ENCODE data around the gene MICB. TPM values are rescaled to one million over a fixed set of nuclear protein-coding genes. Genes with fewer than 3 reads are reported as not detected.

MICB gene
- total and polyA plus RNA-seq, 2 of the 8 experiments (the other 6 are each of a cell fraction or from before 2014, with no cell fraction given), result 16.2 to 25.3 TPM

DNA sequence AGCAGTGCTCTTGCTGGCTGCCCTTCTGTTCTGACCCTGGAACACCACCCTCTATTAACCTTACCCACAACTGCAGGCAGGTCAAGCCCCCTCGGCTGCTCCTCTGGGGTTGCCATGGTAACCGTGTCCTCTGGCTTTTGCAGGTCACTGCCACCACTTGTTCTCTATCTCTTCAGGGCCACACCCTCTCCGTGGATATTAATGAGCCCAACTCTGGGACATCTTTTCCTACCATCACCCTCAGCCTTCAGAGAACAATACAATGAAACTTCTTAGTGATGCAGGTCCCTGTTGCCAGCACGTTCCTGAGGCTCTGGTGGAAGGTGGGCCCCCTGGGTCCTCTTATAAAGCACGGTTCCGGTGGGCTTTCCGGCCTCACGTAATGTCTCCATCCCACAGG lies 30.8 kb upstream of the MICB start:
- Histone ChIP-seq H2BK20ac (ENCODE audit: low read length) (no peak overlapping the region), H2BK5ac (ENCODE audit: low read depth, low read length) (no peak overlapping the region), H3K18ac (ENCODE audit: extremely low read depth, low read length) (no peak overlapping the region), H3K79me1 (ENCODE audit: low read depth, low read length) (no peaks in the 10 kb centered on the region), H2AFZ (ENCODE audit: low read length) (no peak overlapping the region), H4K5ac (ENCODE audit: insufficient read length, low read depth, low read length) (no peak overlapping the region), H4K8ac (ENCODE audit: extremely low read depth, insufficient read depth, low read length) (no peak overlapping the region), H3K27ac (ENCODE audit: low read depth, low read length) (no peak overlapping the region), H3K14ac (ENCODE audit: insufficient read length) (no peak overlapping the region), H3K9ac (replicated peaks in 1 of 4; ENCODE audit: extremely low read depth in 1 of 4, low read depth in 3 of 4, low read length in 3 of 4) (no peak overlapping the region), H4K91ac (replicated peaks; ENCODE audit: insufficient read length, low read length) (no peak overlapping the region), H3K9me3 (ENCODE audit: insufficient read depth in 2 of 2, low read depth in 1 of 2, low read length in 1 of 2) (no peaks in the 10 kb centered on the region), H2BK15ac (ENCODE audit: low read length) (no peak overlapping the region), H2AK5ac (ENCODE audit: low read depth, low read length) (no peak overlapping the region), H2BK120ac (replicated peaks; ENCODE audit: low read depth, low read length) (no peak overlapping the region), H3K4me1 (replicated peaks in 1 of 4; ENCODE audit: control insufficient read depth in 3 of 4, insufficient read depth in 4 of 4, low read length in 3 of 4) (peaks cover 0 to 2% (median 0%) of the 10 kb centered on the region in 4 experiments; a peak in 1 of 7 replicates), H3K56ac (replicated peaks; ENCODE audit: insufficient read length, low read depth, low read length) (no peak overlapping the region), H2BK12ac (ENCODE audit: low read depth, low read length) (no peak overlapping the region), H3K4ac (replicated peaks; ENCODE audit: insufficient read length, low read depth, low read length) (no peak overlapping the region), H4K20me1 (replicated peaks in 1 of 2; ENCODE audit: control insufficient read depth in 1 of 2, insufficient read depth in 2 of 2, low read length in 2 of 2) (no peaks in the 10 kb centered on the region), H3K36me3 (ENCODE audit: control insufficient read depth in 2 of 4, insufficient read depth in 4 of 4, low read length in 3 of 4) (no peaks in the 10 kb centered on the region), H3K27me3 (replicated peaks in 1 of 4; ENCODE audit: control insufficient read depth in 3 of 4, extremely low read depth in 1 of 4, insufficient read depth in 3 of 4, low read length in 3 of 4) (peaks cover 0 to 6% (median 0%) of the 10 kb centered on the region in 4 experiments; a peak in 2 of 7 replicates), H3K4me2 (ENCODE audit: insufficient read depth in 1 of 2, low read depth in 2 of 2, low read length in 2 of 2) (no peak overlapping the region), H3K4me3 (ENCODE audit: extremely low read depth in 1 of 4, insufficient read depth in 2 of 4, low read depth in 3 of 4, low read length in 4 of 4) (no peak overlapping the region), H3K23me2 (ENCODE audit: low read depth, low read length) (no peaks in the 10 kb centered on the region), H3K23ac (ENCODE audit: insufficient read length) (no peak overlapping the region), H3K79me2 (ENCODE audit: control insufficient read depth in 1 of 2, insufficient read depth in 2 of 2, low read length in 2 of 2) (no peaks in the 10 kb centered on the region)
- FAIRE-seq (no peak), DNase-seq (ENCODE audit: low read depth in 1 of 2, low spot score in 2 of 2) (no peak)
- TF ChIP-seq JUND (IDR thresholded peaks at IDR 0.05; ENCODE audit: low read length) (no peak), NRF1 (IDR thresholded peaks at IDR 0.05; ENCODE audit: low read depth, low read length) (no peak), SRF (IDR thresholded peaks at IDR 0.05; ENCODE audit: low read depth, low read length) (no peak), CHD1 (IDR thresholded peaks at IDR 0.05; ENCODE audit: low read depth, low read length) (no peak), BRCA1 (IDR thresholded peaks at IDR 0.05; ENCODE audit: low read depth, low read length) (no peak), TAF1 (IDR thresholded peaks at IDR 0.05; ENCODE audit: low read depth, low read length) (no peak), SIX5 (IDR thresholded peaks at IDR 0.05; ENCODE audit: low read depth, low read length) (no peak), CBX8 (IDR thresholded peaks at IDR 0.05; ENCODE audit: borderline replicate concordance, low read depth, low read length) (no peak)
- CTCF ChIA-PET (ENCODE audit: partially characterized antibody), result interaction anchor here (0.6 kb wide), 1 partner anchor 139 kb away, joined by 3 read pairs; no protein-coding TSS in a partner anchor
- POLR2A ChIA-PET (ENCODE audit: partially characterized antibody), result interaction anchor here (0.6 to 1.3 kb wide), 2 partner anchors 67 to 298 kb away, joined by 3 read pairs; no protein-coding TSS in a partner anchor
- WGBS, 2 experiments (ENCODE audit: extremely low coverage in 1 of 2, insufficient coverage in 1 of 2, insufficient read length in 1 of 2, insufficient replicate concordance in 2 of 2, low coverage in 1 of 2, low lambda C conversion rate in 2 of 2, missing lambda C conversion rate in 1 of 2), result 84% methylated on average over 8 of the region's 8 CpGs; no CpG with 5 or more reads in 1 of the 2 experiments
